Right cardiac atrium (tissue), 5 donors: ENCODE data around the gene CDK14. TPM values are rescaled to one million over a fixed set of nuclear protein-coding genes. Genes with fewer than 3 reads are reported as not detected.

ENCODE experiments used
- ATAC-seq, 2 donors: fragments of 200-7000 bp; cut with Tn5 transposase; one replicate each; pipeline versions ENCODE4 v1.8.0 to v1.9.1; 2020; ENCODE audit warnings: moderate library complexity in 2 of 2, mild to moderate bottlenecking in 1 of 2
- DNase-seq, 3 donors: peaks; one replicate each; pipeline ENCODE4 v3.0.0-alpha.2; 2020
- H3K27ac ChIP-seq: one replicate; pipeline ENCODE4 v1.5.1; 2013; ENCODE audit warnings: mild to moderate bottlenecking, low read length, control low read depth, moderate library complexity
- H3K27me3 ChIP-seq: one replicate; pipeline ENCODE4 v1.6.1; 2013; ENCODE audit not compliant: control insufficient read depth, insufficient read depth
- H3K4me1 ChIP-seq: one replicate; pipeline ENCODE4 v1.6.1; 2013; ENCODE audit warnings: low read length; ENCODE audit not compliant: control insufficient read depth, insufficient read depth
- H3K4me3 ChIP-seq: one replicate; pipeline ENCODE4 v1.5.1; 2013; ENCODE audit warnings: low read length, control low read depth
- H3K9me3 ChIP-seq: one replicate; pipeline ENCODE4 v1.6.1; 2013; ENCODE audit warnings: low read length; ENCODE audit not compliant: control insufficient read depth
- WGBS: extraction: QIAGEN DNeasy Blood & Tissue Kit; methylation state at CpG from one replicate; pipeline ENCODE4 v1.1.7; 2013; 5-methylcytosine and 5-hydroxymethylcytosine counted together
- intact Hi-C, 4 donors: fragments of 100-400 bp; cut with DNase I; formaldehyde crosslinking; loops; one replicate each; pipeline versions ENCODE4 v1.11.0 to v1.14.0; 2022 to 2023
- long read RNA-seq, 4 donors: library from polyadenylated mRNA; unstranded; transcript quantifications; one replicate each; pipeline ENCODE4 v2.0.0, GENCODE V29; 2020 to 2021
- polyA plus RNA-seq: library from polyadenylated mRNA; stranded (reverse); fragments of 200-250 nt; gene quantifications from one replicate; pipeline ENCODE4 v1.2.3, GENCODE V29; 2013
- total RNA-seq, 4 donors: library from RNA; stranded (reverse); fragmentation: NEBNext Ultra II Directional; extraction: Animal tissue kit (Norgen Biotek cat#: 25700); gene quantifications; one replicate each; pipeline ENCODE4 v1.2.1, GENCODE V29; 2021
- donor health status: healthy with polysubstance abuse.
- donor health status: DM: no; HTN: yes; CAD: no.
- donor health status: DM: no; HTN: no; CAD: no.
- donor health status: DM: no; HTN: yes; CAD: no; lungs with severe emphysema.
- donor health status: DM: yes; HTN: yes; CAD: no.

Gene CDK14
- 10 to 100 TPM; 55.4 to 93.1 (median 60.9) TPM for total RNA-seq
- polyA plus RNA-seq = 10.7 TPM
- long read RNA-seq, donor 1, full-length matches to known transcripts = 29 of 49 reads
- long read RNA-seq, donor 1, partial matches to known transcripts = 5 of 49 reads
- long read RNA-seq, donor 1, other reads (novel, unspliced or antisense) = 15 of 49 reads
- long read RNA-seq, donor 2, full-length matches to known transcripts = 11 of 17 reads
- long read RNA-seq, donor 2, partial matches to known transcripts = 3 of 17 reads
- long read RNA-seq, donor 2, other reads (novel, unspliced or antisense) = 3 of 17 reads
- long read RNA-seq, donor 3, full-length matches to known transcripts = 27 of 60 reads
- long read RNA-seq, donor 3, partial matches to known transcripts = 17 of 60 reads
- long read RNA-seq, donor 3, other reads (novel, unspliced or antisense) = 16 of 60 reads
- long read RNA-seq, donor 4, full-length matches to known transcripts = 11 of 25 reads
- long read RNA-seq, donor 4, partial matches to known transcripts = 5 of 25 reads
- long read RNA-seq, donor 4, other reads (novel, unspliced or antisense) = 9 of 25 reads

DNA sequence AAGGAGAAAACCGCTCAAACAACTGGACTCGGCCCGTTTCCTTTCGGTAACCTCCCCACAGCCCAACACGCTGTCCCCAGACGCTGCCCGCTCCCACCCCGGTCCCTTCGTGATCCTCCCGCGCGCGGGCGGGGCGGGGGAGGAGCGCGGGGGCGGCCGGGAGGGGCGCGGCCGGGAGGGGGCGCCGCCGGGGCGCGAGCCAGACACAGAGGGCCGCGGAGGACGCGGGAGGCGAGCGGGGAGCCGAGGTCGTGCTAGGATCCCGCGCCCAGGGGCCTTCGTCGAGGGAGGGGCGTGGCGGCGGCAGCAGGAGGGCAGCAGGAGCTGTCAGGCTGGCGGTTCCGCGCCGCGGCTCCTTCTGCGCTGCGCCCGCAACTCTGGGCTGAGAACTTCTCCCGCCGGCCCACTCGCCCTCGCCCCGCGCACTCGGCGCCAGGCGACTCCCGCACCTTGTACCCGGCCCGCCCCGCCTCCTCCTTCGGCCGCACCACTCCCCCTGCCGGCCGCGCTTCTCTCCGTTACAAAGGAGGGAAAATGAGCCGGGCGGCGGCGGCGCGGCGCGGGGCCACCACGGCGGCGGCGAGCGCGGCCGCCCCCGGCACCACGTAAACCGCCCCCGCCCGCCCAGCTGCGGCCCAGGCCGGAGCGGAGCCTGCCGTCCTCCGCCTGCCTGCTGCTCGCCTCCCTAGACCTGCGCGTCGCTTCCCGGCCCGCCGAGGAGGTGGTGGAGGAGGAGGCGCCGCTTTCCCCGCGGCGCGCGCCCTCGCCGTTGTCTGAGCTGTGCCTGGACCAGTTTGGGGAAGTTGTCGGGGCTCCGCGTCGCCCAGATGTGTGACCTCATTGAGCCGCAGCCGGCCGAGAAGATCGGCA, at the start of gene CDK14:
TSS of gene CDK14 (plus strand) at position 521 of the 870 bp plus-strand sequence. CDS start at position 828, 307 bp downstream.
- Histone ChIP-seq H3K4me3 (peak within 1 kb of the TSS; percentile 92), H3K27me3 (no peaks in the 10 kb centered on the region), H3K4me1 (peaks cover 2% of the 10 kb centered on the region), H3K27ac (peak within 1 kb of the TSS; percentile 82), H3K9me3 (no peaks in the 10 kb centered on the region)
- DNase-seq (peak; percentile 82 to 94 (median 94)), ATAC-seq (peak; percentile 73 to 82)
- intact Hi-C loops = no loop called here
- under 1% methylated on average over 118 of the region's 118 CpGs for WGBS

DNA sequence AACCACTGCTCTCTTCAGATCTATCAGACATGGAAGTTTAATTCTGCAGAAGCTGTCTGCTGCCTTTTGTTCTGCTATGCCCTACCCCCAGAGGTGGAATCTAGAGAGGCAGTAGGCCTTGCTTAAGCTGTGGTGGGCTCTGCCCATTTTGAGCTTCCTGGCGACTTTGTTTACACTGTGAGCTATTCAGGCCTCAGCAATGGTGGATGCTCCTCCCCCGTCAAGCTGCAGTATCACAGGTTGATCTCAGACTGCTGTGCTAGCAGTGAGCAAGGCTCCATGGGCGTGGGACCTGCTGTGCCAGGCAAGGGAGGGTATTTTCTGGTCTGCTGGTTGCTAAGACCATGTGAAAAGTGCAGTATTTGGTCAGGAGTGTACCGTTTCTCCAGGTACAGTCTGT, 45.1 kb upstream of the CDK14 start:
- H3K9me3 ChIP-seq = no peaks in the 10 kb centered on the region
- intact Hi-C loops = loop anchor here (5.0 to 10.0 kb wide), 4 partner anchors 74 to 484 kb away; no protein-coding TSS in a partner anchor
- no peaks in the 10 kb centered on the region for H3K4me1 ChIP-seq
- ATAC-seq = no peak
- no peak overlapping the region for H3K4me3 ChIP-seq
- no peaks in the 10 kb centered on the region for H3K27me3 ChIP-seq
- 77% methylated on average over 4 of the region's 4 CpGs for WGBS
- no peak overlapping the region for H3K27ac ChIP-seq
- peak in 1 of 3 donors; percentile 46 for DNase-seq

DNA sequence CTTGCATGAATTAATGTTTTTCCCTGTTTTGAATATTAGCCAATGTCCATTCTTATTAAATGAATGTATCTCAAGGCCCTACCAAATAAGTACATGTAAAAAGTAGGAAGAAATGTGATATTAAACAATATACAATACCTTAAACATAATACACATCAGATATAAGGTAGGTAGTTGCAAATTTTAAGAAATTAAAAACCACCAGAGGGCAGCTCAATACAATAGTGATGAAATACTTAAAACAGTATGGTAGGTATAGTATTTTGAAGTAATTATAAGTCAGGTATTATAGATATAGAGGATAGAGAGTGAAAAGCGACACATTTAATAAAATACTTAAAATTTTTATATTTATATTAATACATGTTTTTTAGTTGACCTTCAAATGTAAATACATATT, 43.6 kb upstream of the CDK14 start:
- no peak overlapping the region for H3K27ac ChIP-seq
- 63% methylated on average over 1 of the region's 1 CpG for WGBS
- no peaks in the 10 kb centered on the region for H3K27me3 ChIP-seq
- no peaks in the 10 kb centered on the region for H3K4me1 ChIP-seq
- DNase-seq (no peak), ATAC-seq (no peak)
- intact Hi-C loops = loop anchor here (5.0 to 10.0 kb wide), 4 partner anchors 72 to 482 kb away; no protein-coding TSS in a partner anchor
- H3K4me3 ChIP-seq = no peak overlapping the region
- no peaks in the 10 kb centered on the region for H3K9me3 ChIP-seq

DNA sequence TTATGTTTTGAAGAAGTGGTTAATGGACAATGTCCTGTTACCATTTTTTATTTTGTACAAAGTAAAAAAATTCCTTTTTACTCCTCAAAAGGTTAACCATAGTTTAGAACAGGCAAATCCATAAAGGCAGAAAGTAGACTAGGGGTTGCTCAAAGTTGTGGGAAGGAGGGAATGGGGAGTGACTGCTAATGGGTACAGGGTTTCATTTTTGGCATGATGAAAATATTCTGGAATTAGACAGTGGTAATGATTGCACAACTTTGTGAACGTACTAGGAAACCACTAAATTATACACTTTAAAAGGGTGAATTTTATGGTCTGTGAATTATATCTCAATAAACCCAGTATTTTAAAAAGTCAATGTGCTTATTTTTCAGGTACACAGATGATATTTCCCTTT, 35.4 kb upstream of the CDK14 start:
- ATAC-seq = peak in 1 of 2 donors; percentile 36
- intact Hi-C loops = no loop called here
- H3K9me3 ChIP-seq = no peaks in the 10 kb centered on the region

DNA sequence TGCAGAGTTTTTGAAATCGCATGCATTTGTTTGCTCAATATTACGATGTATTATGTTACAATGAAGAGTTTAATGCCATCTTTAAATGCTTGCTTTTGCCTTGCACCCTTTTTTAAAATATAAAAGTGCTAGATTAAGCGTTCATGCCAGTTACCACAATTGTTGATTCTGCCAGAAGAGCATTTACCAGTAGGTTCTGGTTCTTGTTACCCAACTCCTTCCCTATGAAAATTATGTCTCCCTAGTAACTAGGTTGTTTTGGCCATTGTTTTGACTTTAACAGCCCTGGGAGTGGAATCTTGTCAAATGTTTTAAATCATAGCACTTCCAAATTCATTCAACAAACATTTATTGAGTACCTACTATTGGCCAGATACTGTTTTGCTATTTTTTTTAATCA, 32.8 kb upstream of the CDK14 start:
- no peaks in the 10 kb centered on the region for H3K4me1 ChIP-seq
- ATAC-seq (no peak), DNase-seq (no peak)
- no peaks in the 10 kb centered on the region for H3K9me3 ChIP-seq
- WGBS = 88% methylated on average over 3 of the region's 3 CpGs
- H3K4me3 ChIP-seq = no peak overlapping the region
- no peaks in the 10 kb centered on the region for H3K27me3 ChIP-seq
- no peak overlapping the region for H3K27ac ChIP-seq
- intact Hi-C loops = no loop called here

More for the DNA sequence above, 35.4 kb upstream of the CDK14 start:
- no peak for DNase-seq
- H3K4me3 ChIP-seq = no peak overlapping the region
- WGBS = 47% methylated on average over 1 of the region's 1 CpG
- H3K27ac ChIP-seq = no peak overlapping the region
- no peaks in the 10 kb centered on the region for H3K27me3 ChIP-seq
- H3K4me1 ChIP-seq = no peaks in the 10 kb centered on the region

DNA sequence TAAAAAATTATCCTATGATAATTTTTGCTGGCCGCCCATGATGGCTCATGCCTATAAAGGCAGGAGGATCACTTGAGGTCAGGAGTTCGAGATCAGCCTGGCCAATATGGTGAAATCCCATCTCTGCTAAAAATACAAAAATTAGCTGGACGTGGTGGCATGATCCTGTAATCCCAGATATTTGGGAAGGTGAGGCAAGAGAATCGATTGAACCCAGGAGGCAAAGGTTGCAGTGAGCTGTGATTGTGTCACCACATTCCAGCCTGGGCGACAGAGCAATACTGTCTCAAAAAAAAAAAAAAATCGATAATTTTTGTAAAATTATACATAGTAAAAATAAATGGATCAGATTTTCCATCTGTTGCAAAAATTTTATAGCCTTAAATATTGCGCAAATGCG, 31.7 kb upstream of the CDK14 start:
- no peak overlapping the region for H3K4me3 ChIP-seq
- WGBS = 91% methylated on average over 8 of the region's 8 CpGs
- DNase-seq (no peak), ATAC-seq (no peak)
- H3K9me3 ChIP-seq = no peaks in the 10 kb centered on the region
- no peak overlapping the region for H3K27ac ChIP-seq
- H3K4me1 ChIP-seq = no peaks in the 10 kb centered on the region
- H3K27me3 ChIP-seq = no peaks in the 10 kb centered on the region
- intact Hi-C loops = no loop called here

DNA sequence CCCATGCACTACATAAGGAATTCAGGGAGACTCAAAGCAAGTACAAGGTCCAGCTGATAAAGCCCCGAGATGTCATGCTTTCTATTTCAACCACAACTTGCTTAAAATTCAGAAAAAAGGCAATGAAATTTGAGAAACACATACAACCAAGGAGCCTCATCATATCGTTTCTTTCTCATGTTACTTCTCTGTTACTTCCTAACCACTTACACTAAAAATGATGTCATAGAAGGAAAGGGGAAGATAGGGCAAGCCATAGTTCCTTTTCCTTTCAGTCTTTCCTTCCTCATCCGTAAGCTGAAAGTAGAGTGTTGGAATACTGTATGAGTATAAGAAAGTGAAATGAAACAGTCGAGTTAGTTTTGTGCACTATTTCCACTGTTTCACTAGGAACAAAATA, 27.9 kb upstream of the CDK14 start:
- Histone ChIP-seq H3K4me1 (no peaks in the 10 kb centered on the region), H3K27ac (no peak overlapping the region), H3K27me3 (no peaks in the 10 kb centered on the region), H3K9me3 (no peaks in the 10 kb centered on the region), H3K4me3 (no peak overlapping the region)
- WGBS = 70% methylated on average over 4 of the region's 4 CpGs
- ATAC-seq (no peak), DNase-seq (no peak)
- intact Hi-C loops = no loop called here

DNA sequence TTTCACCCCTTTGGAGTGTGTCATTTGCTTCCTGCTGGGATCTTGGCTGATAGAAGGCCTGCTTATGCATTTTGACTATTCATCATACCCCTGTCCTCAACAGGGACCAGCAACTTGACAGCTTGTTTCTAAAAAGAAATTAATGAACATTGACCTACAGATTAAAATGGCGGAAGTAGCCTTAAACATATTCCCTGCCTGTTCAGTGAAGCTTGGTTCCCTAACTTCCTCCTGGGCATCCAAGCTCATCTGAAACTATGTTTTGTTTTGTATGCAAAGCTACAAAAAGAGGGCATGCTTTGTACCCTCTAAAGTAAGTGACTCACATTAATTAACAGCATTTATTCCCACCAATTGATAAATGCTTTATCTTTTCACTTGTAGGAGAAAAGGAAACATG, 26.8 kb upstream of the CDK14 start:
- no peak for DNase-seq
- intact Hi-C loops = no loop called here
- H3K4me3 ChIP-seq = no peak overlapping the region
- WGBS = 89% methylated on average over 1 of the region's 1 CpG
- H3K27ac ChIP-seq = no peak overlapping the region
- no peaks in the 10 kb centered on the region for H3K9me3 ChIP-seq
- H3K27me3 ChIP-seq = no peaks in the 10 kb centered on the region
- no peaks in the 10 kb centered on the region for H3K4me1 ChIP-seq
- no peak for ATAC-seq

DNA sequence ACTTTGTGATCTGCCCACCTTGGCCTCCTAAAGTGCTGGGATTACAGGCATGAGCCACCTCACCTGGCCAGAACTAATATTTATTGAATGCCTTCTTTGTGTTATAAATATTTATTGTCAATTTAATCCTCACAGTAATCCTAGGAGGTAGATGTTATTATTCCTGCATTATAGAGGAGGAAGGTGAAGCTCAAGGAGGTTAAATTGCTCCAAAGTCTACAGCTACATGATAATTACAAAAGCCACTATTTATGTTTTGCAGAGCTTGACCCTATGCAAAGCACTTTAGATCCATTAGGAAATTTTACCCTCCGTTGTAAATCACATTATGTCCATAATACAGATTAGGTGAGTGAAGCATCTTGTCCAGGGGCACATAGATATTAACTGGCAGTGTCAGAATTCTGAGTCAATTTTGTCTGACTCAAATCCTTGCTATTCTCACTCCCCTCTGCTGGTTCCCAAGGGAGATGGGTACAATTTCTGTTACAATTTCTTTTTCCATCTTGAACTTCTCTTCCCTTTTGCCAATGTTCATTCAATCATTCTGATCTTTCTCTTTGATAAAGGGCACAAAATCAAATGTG, 25.7 kb upstream of the CDK14 start:
- Histone ChIP-seq H3K4me3 (no peak overlapping the region), H3K4me1 (no peaks in the 10 kb centered on the region), H3K9me3 (no peaks in the 10 kb centered on the region), H3K27ac (no peak overlapping the region), H3K27me3 (no peaks in the 10 kb centered on the region)
- 87% methylated on average over 1 of the region's 1 CpG for whole genome bisulfite sequencing
- intact Hi-C loops = no loop called here
- no peak for DNase-seq
- no peak for ATAC-seq

DNA sequence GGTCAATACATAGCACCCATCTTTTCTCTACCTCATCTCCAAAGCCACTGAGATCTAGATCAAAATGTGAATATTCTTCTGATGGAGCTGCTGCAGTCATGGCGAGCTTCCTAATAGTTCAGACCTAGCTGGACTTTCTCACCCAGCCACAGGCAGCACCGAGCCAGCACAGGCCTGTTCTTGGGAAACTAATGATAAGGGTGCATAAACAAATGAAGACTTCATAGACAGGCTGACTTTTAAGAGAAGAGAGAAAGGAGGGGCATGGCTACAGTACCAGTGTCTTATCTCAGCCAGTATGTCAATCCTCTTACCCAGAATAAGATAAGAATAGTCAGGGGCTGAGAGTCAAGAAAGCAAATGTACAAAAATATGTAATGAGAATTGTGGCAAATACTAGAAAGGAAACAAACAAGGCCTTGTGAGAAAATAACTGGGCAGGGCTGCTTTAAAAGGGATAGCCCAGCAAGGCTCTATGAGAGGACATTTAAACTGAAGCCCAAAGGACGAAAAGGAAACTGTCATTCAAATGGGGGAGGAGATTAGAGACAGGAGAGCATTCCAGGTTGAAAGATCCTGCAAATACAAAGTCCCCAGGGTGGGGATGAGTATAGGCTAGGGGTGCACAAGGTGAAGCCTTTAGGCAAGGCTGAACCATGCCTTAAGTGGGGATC, 21.8 kb upstream of the CDK14 start:
- DNase-seq (peak; percentile 72 to 92 (median 86)), ATAC-seq (peak; percentile 98)
- no peaks in the 10 kb centered on the region for H3K9me3 ChIP-seq
- H3K4me1 ChIP-seq = no peaks in the 10 kb centered on the region
- no peaks in the 10 kb centered on the region for H3K27me3 ChIP-seq
- H3K4me3 ChIP-seq = no peak overlapping the region
- intact Hi-C loops = no loop called here
- 15% methylated on average over 3 of the region's 3 CpGs for WGBS
- peak overlapping the region; percentile 63 for H3K27ac ChIP-seq
